Measurements from ENCODE around the gene CNTLN. TPM values are rescaled to one million over a fixed set of nuclear protein-coding genes. Genes with fewer than 3 reads are reported as not detected.
"Not testable (repeated sequence)": the region's sequence is repeated elsewhere in the genome, so short reads cannot be mapped to it uniquely, and the experiment has no call there.

Gene CNTLN
- total RNA-seq, 2 experiments from 2014 or later: 1.5 to 1.9 TPM

DNA sequence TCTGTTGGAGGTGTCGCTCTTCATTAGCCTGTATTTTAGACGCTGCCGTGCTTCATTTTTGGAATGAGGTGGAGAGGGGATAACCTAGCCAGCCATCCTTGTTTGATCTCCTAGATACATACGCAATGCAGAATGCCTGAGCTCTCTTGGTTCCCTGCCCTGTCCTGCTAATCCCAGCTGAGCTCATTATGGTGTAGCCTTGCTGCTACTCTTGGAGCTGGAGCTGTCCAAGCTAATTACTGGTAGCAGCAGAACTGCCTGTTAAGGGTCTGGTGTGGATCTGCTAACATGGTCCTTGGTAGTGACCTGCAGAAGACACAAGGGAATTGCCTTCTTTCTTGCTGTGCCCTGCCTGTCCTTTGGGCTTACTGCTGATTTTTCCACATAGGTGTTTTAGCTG lies 207.9 kb downstream of the CNTLN start:
- Mint-ChIP-seq H3K9me3 (no peaks in the 10 kb centered on the region), H3K36me3 (ENCODE audit: low read depth) (no peaks in the 10 kb centered on the region), H3K4me3 (no peak overlapping the region), H3K4me1 (no peaks in the 10 kb centered on the region), H3K27ac (no peak overlapping the region), H3K27me3 (no peaks in the 10 kb centered on the region)
- ChIA-PET CTCF (no interaction called here), POLR2A (no interaction called here)
- DNase-seq: no peak

DNA sequence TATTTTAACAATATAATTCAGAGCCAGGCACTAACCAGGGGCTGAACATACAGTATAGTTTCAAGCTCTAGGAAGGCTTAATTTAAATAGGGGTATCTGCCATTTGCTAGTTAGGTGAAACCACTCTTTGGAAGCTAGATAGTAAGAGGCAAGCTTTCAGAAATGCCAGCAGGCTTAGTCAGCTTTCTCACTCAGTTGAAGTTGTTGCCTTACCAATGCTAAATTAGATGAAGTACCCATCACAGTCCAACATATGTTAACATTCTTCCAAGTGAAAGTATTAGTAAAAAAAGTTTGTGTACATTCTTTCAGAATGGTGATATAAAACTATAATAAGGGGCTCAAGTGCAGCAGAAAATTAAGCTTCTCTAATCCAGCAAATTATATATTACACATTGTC lies 215.0 kb downstream of the CNTLN start:
- H3K27me3 Mint-ChIP-seq: no peaks in the 10 kb centered on the region
- CTCF ChIA-PET: no interaction called here
- POLR2A ChIA-PET: no interaction called here

DNA sequence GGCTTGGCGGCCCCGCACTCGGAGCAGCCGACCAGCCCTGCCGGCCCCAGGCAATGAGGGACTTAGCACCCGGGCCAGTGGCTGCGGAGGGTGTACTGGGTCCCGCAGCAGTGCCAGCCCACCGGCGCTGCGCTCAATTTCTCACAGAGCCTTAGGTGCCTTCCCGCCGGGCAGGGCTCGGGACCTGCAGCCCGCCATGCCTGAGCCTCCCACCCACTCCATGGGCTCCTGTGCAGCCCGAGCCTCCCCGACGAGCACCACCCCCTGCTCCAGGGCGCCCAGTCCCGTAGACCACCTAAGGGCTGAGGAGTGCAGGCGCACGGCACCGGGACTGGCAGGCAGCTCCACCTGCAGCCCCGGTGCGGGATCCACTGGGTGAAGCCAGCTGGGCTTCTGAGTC lies 219.2 kb downstream of the CNTLN start:
- H3K27ac Mint-ChIP-seq; DNase-seq; POLR2A ChIA-PET; H3K36me3 Mint-ChIP-seq (ENCODE audit: low read depth); CTCF ChIA-PET; H3K9me3 Mint-ChIP-seq; H3K27me3 Mint-ChIP-seq; H3K4me3 Mint-ChIP-seq; H3K4me1 Mint-ChIP-seq: not testable (repeated sequence)

More for the DNA sequence above, 215.0 kb downstream of the CNTLN start:
- Mint-ChIP-seq H3K27ac (no peak overlapping the region), H3K4me1 (no peaks in the 10 kb centered on the region), H3K9me3 (peaks cover 4% of the 10 kb centered on the region), H3K4me3 (no peak overlapping the region), H3K36me3 (ENCODE audit: low read depth) (no peaks in the 10 kb centered on the region)
- DNase-seq: no peak

DNA sequence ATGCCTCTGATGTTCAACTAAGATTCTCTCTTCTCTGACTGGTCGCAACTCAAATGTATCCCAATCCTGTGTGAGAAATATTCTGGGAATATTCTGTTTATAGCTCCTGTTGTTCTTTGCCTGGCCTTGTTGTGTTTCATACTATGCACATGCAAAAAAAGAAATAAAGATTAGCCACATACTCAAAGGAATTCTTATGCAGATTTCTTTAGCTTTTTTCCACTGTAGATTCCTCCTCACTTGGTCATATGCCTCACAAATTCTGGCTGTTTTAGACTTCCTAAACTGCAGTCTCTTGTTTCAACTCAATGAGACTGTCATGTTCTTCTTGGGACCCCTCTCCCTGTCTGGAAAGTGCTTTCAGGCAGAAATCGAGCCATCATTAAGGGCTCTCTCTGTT lies 226.5 kb downstream of the CNTLN start:
- Mint-ChIP-seq H3K4me3 (no peak overlapping the region), H3K27ac (no peak overlapping the region), H3K27me3 (no peaks in the 10 kb centered on the region), H3K4me1 (no peaks in the 10 kb centered on the region), H3K9me3 (peaks cover 2% of the 10 kb centered on the region), H3K36me3 (ENCODE audit: low read depth) (no peaks in the 10 kb centered on the region)
- ChIA-PET POLR2A (no interaction called here), CTCF (no interaction called here)
- DNase-seq: no peak

DNA sequence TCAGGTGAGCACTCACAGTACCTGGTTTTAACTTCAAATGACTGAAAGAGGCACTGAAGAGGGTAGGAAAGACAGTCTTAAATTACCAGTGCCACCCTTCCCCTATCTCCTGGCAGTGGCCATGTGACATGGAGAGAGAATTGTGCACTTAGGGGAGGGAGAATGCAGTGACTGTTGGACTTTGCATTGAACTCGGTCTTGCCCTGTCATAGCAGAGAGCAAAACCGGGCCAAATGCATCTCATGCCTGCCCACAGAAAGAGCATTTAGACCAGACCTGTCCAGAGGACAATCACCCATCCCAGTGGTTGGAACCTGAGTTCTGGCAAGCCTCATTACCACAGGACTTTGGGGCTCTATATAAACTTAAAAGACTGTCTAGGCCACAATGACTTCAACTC lies 232.2 kb downstream of the CNTLN start:
- ChIA-PET POLR2A (no interaction called here), CTCF (no interaction called here)
- Mint-ChIP-seq H3K27me3 (no peaks in the 10 kb centered on the region), H3K9me3 (peaks cover 2% of the 10 kb centered on the region), H3K4me1 (no peaks in the 10 kb centered on the region), H3K27ac (no peak overlapping the region), H3K4me3 (no peak overlapping the region), H3K36me3 (ENCODE audit: low read depth) (no peaks in the 10 kb centered on the region)
- DNase-seq: no peak

DNA sequence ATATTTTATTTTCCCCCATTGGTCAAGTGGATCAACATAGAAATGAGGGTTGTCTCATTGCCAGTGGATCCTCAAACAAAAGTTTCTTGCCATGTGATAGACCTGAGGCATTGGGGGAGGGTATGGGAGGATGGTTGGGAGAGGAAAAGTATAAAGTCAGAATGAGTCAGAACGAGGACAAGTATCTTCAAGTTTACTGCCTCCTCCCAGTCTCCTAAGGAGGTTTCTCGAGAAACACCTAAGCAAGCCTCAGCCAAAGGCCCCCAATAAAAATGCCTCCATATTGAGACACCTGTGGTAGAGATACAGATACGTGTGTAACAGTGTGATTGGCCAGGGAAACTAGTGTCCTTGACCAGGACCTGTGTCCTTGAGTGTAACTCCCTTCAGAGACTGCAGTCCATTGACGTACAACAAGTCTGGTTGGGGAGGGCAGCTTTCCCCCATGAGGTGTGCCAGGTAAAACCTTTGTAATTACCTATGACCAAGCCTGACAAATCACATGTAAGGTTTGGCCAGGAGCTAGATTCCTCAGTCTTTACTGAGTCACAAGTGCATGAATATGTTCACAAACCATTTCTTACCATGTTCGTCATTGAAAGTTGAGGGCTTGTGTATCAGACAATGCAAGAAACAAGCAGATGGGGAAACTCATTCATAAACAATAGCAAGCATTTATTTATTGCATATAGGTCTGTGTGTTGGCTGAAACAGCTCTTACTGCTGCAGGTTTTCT lies 245.5 kb downstream of the CNTLN start:
- Mint-ChIP-seq H3K4me1 (no peaks in the 10 kb centered on the region), H3K36me3 (ENCODE audit: low read depth) (no peaks in the 10 kb centered on the region), H3K27ac (no peak overlapping the region), H3K4me3 (no peak overlapping the region), H3K27me3 (no peaks in the 10 kb centered on the region), H3K9me3 (peaks cover 2% of the 10 kb centered on the region)
- CTCF ChIA-PET: no interaction called here
- POLR2A ChIA-PET: no interaction called here
- DNase-seq: no peak

DNA sequence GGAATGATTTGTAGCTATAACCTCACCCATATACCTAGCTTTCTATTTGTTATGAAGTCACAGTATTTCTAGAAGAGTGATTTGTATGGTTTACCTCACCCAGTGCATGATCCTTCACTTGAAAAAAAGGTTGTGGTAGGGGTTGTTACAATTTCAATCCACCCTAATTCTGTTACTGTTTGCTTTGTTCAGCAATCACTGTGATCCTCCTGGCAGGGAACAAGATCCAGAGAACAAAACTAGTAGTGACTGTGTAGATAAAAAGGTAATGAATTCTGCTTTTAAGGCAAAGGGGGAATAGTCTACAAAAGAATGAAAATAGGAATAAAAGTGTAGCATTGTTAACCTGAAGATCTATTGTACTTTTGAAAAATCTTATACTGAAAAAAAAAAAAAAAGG lies 252.7 kb downstream of the CNTLN start:
- Mint-ChIP-seq H3K27me3 (no peaks in the 10 kb centered on the region), H3K4me1 (no peaks in the 10 kb centered on the region), H3K9me3 (peaks cover 2% of the 10 kb centered on the region), H3K36me3 (ENCODE audit: low read depth) (no peaks in the 10 kb centered on the region), H3K4me3 (no peak overlapping the region), H3K27ac (no peak overlapping the region)
- ChIA-PET POLR2A (no interaction called here), CTCF (no interaction called here)
- no peak for DNase-seq

DNA sequence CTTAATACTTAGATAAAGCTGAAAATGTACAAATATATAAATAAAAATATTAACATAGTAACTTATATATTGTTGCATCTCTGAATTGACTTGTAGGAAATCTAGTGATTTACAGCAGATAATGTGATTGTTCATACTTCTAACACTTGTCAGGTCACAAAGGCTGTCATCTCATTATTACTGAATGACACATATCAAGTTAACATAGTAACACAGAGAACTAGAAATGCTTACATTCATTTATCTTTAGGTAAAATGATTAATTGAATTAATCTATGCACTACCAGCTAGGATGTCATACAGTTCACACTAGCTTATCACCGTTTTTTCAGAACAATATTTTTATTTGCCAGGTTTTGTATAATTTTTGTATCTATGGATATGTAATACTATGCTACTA lies 254.2 kb downstream of the CNTLN start:
- H3K4me3 Mint-ChIP-seq: no peak overlapping the region
- no peak overlapping the region for H3K27ac Mint-ChIP-seq
- no peaks in the 10 kb centered on the region for H3K4me1 Mint-ChIP-seq
- no peaks in the 10 kb centered on the region for H3K27me3 Mint-ChIP-seq
- H3K36me3 Mint-ChIP-seq (ENCODE audit: low read depth): no peaks in the 10 kb centered on the region
- CTCF ChIA-PET: no interaction called here
- POLR2A ChIA-PET: no interaction called here
- no peak for DNase-seq
- H3K9me3 Mint-ChIP-seq: no peaks in the 10 kb centered on the region

DNA sequence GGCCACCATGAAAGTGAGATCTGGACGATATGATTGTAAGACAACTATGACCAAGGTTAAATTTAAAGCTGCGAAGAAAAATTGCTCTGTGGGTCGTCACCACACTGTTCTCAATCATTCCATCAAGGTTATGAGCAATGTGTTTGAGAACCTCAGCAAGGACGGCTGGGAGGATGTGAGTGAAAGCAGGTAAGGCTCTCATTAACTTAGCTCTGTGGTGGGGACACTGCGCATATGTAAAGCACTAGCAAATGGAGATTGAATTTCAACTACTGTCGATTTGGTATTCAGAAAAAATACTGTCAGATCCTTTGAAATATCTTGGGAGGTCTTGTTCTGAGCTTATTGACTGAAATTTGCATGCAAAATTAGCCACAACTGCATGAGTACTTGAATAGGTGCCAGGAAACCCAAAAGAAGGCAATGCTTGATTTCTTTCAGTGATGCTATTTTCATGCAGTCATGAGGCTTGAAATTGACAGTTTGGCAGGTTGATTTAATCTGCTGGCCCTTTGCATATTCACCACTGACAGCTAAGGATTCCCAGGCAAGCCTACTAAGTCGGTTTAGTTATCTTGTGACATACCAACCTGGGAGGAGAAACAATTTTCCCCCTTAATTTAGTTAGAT lies 260.2 kb downstream of the CNTLN start:
- Mint-ChIP-seq H3K27me3 (no peaks in the 10 kb centered on the region), H3K4me3 (no peak overlapping the region), H3K27ac (no peak overlapping the region), H3K4me1 (no peaks in the 10 kb centered on the region), H3K9me3 (no peaks in the 10 kb centered on the region), H3K36me3 (ENCODE audit: low read depth) (no peaks in the 10 kb centered on the region)
- POLR2A ChIA-PET: no interaction called here
- CTCF ChIA-PET: no interaction called here
- DNase-seq: no peak

DNA sequence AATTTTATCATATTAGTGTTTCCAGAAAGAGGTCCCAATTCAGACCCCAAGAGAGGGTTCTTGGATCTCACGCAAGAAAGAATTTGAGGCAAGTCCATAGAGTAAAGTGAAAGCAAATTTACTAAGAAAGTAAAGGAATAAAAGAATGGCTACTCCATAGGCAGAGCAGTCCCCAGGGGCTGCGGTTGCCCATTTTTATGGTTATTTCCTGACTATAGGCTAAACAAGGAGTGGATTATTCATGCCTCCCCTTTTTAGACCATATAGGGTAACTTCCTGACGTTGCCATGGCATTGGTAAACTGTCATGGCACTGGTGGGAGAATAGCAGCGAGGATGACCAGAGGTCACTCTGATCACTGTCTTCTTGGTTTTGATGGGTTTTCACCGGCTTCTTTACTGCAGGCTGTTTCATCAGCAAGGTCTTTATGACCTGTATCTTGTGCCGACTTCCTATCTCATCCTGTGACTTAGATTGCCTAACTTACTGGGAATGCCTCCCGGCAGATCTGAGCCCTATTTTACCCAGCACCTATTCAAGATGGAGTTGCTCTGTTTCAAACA lies 262.4 kb downstream of the CNTLN start:
- H3K27me3 Mint-ChIP-seq, H3K4me1 Mint-ChIP-seq, CTCF ChIA-PET: not testable (repeated sequence)

DNA sequence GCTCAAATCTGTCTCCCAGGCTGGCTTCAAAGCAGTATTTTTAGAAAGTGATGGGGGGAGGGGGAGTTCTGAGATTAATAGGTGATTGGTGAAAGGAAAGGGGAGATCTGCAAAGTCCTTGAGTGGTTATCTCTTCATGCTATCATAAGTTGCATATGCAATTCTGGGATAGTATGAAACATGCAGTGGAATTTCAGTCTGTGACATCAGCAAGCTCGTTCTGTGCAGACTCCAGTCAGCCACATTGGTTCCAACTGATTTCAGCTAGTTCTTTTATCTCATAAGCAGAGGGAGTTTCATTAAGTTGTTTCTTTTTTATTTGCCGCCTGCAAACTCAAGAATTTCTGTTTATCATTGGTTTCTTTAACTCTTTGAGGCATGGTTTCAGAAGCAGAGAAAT lies 263.5 kb downstream of the CNTLN start:
- H3K36me3 Mint-ChIP-seq (ENCODE audit: low read depth): no peaks in the 10 kb centered on the region
- CTCF ChIA-PET: no interaction called here
- DNase-seq: no peak

More for the DNA sequence above, 262.4 kb downstream of the CNTLN start:
- DNase-seq; H3K9me3 Mint-ChIP-seq; H3K36me3 Mint-ChIP-seq (ENCODE audit: low read depth); H3K27ac Mint-ChIP-seq; H3K4me3 Mint-ChIP-seq; POLR2A ChIA-PET: not testable (repeated sequence)

DNA sequence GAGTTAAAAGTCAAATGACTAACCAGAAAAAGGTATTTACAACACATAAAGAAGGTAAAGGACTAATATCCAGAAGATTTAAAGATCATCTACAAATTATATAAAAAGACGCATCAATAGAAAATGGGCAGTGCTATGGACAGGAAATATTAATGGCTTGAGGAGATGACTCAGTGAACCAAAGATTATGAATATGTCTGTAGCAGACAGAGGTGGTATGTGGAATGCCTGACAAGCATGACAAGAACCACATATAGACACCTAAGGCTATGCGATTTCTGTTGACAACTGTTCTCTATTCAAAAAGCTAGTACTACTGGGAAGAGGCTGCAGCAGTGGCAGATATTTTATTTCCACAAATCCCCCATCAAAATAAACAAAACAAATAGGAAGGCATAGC lies 267.0 kb downstream of the CNTLN start:
- Mint-ChIP-seq H3K27me3 (no peaks in the 10 kb centered on the region), H3K27ac (no peak overlapping the region), H3K4me3 (no peak overlapping the region), H3K36me3 (ENCODE audit: low read depth) (no peaks in the 10 kb centered on the region), H3K4me1 (no peaks in the 10 kb centered on the region), H3K9me3 (no peaks in the 10 kb centered on the region)
- ChIA-PET CTCF (no interaction called here), POLR2A (no interaction called here)
- no peak for DNase-seq

More for the DNA sequence above, 263.5 kb downstream of the CNTLN start:
- Mint-ChIP-seq H3K9me3 (no peaks in the 10 kb centered on the region), H3K27me3 (no peaks in the 10 kb centered on the region), H3K4me3 (no peak overlapping the region), H3K4me1 (no peaks in the 10 kb centered on the region), H3K27ac (no peak overlapping the region)
- POLR2A ChIA-PET: no interaction called here

DNA sequence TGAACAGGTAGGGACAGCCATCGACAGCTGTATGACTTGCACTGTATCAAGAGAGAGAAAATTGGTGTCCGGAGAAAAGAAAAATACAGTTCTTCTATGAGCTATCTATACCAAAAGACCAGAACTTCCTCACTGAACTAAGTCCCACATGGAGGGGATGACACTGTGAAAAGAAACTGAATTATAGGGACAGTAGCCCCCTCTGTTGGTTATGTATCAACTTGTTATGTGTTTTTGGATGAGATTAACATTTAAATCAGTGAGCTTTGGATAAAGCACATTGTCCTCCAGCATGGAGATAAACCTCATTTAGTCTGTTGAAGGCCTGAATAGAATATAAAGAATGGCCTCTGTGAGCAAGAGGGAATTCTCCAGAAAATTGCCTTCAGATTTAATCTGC lies 267.5 kb downstream of the CNTLN start:
- no peaks in the 10 kb centered on the region for H3K27me3 Mint-ChIP-seq
- no peaks in the 10 kb centered on the region for H3K9me3 Mint-ChIP-seq
- no peaks in the 10 kb centered on the region for H3K36me3 Mint-ChIP-seq (ENCODE audit: low read depth)
- no peak overlapping the region for H3K4me3 Mint-ChIP-seq
- CTCF ChIA-PET: no interaction called here
- no peaks in the 10 kb centered on the region for H3K4me1 Mint-ChIP-seq
- no peak overlapping the region for H3K27ac Mint-ChIP-seq
- DNase-seq: no peak
- POLR2A ChIA-PET: no interaction called here

DNA sequence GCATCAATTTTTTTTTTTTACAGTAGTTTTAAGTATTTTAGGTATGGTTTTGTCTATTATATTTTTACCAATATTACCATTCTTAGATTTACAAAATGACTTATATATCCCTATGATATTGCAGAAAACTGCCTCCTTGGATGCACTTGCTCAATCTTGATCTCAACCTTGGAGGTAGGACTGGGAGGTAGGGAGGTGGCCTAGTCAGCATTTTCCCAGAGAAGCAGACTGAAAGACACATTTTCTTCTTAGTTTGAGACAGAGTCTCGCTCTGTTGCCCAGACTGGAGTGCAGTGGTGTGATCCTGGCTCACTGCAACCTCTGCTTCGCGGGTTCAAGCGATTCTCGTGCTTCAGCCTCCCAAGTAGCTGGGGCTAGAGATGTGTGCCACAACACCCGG lies 268.7 kb downstream of the CNTLN start:
- no peaks in the 10 kb centered on the region for H3K4me1 Mint-ChIP-seq
- no peaks in the 10 kb centered on the region for H3K27me3 Mint-ChIP-seq
- no peak for DNase-seq
- CTCF ChIA-PET: no interaction called here
- H3K36me3 Mint-ChIP-seq (ENCODE audit: low read depth): no peaks in the 10 kb centered on the region
- no peak overlapping the region for H3K27ac Mint-ChIP-seq
- no peak overlapping the region for H3K4me3 Mint-ChIP-seq
- H3K9me3 Mint-ChIP-seq: no peaks in the 10 kb centered on the region
- POLR2A ChIA-PET: no interaction called here

Measured in activated CD4-positive, alpha-beta T cell treated with anti-CD3 and anti-CD28 coated beads, Interleukin-2, amount 10 ng/mL, durations not matched to agents 7 days and 5 days (primary cell).